PC-3 (cell line): Measurements from ENCODE around the gene MAML2. TPM values are rescaled to one million over a fixed set of nuclear protein-coding genes. Genes with fewer than 3 reads are reported as not detected.

Source experiments
- ATAC-seq: fragments of 200-7000 bp; cut with Tn5 transposase; 2 replicates; pipeline ENCODE4 v1.9.1; 2020; ENCODE audit warnings: mild to moderate bottlenecking, moderate library complexity
- BruUV-seq: library from RNA; stranded (reverse); fragments of 400-500 nt; replicated peaks from 2 replicates; lab custom pipeline; 2021; lab: Mats Ljungman, UMichigan
- CTCF ChIA-PET: fragments of 300-600 bp; sonication (Branson Sonifier 250); formaldehyde crosslinking; loops from one replicate; lab custom pipeline; 2022; ENCODE audit warnings: antibody characterized with exemption; lab: Charles Lee
- POLR2A ChIA-PET: fragments of 300-600 bp; sonication (Branson Sonifier 250); formaldehyde crosslinking; loops from one replicate; lab custom pipeline; 2022; ENCODE audit warnings: antibody characterized with exemption; ENCODE audit not compliant: unreplicated experiment; lab: Charles Lee
- DNase-seq: peaks from one replicate; pipeline ENCODE4 v3.0.0-alpha.2; 2015
- H2AFZ ChIP-seq: fragments of 300-600 bp; sonication (generic); 2 replicates; pipeline ENCODE4 v1.6.0; 2016; ENCODE audit warnings: antibody characterized with exemption, low read length
- H3F3A ChIP-seq: fragments of 300-600 bp; sonication (generic); one replicate; pipeline ENCODE4 v1.6.0; 2017; ENCODE audit warnings: antibody characterized with exemption, low read length, control low read depth, mild to moderate bottlenecking; ENCODE audit not compliant: unreplicated experiment
- H3K27ac ChIP-seq: fragments of 300-600 bp; sonication (generic); 2 replicates; pipeline ENCODE4 v1.5.1; 2016; ENCODE audit warnings: mild to moderate bottlenecking, low read length
- H3K27me3 ChIP-seq: fragments of 300-600 bp; sonication (generic); 2 replicates; pipeline ENCODE4 v1.6.1; 2016; ENCODE audit warnings: low read length, mixed read lengths
- H3K36me3 ChIP-seq: fragments of 300-600 bp; sonication (generic); 2 replicates; pipeline ENCODE4 v1.6.1; 2016; ENCODE audit warnings: low read depth, mixed run types, low read length, mixed read lengths
- H3K4me1 ChIP-seq: fragments of 300-600 bp; sonication (generic); 2 replicates; pipeline ENCODE4 v1.5.1; 2016; ENCODE audit warnings: low read length; ENCODE audit not compliant: insufficient read depth
- H3K4me2 ChIP-seq: fragments of 300-600 bp; sonication (generic); 2 replicates; pipeline ENCODE4 v1.6.0; 2016; ENCODE audit warnings: low read length
- H3K4me3 ChIP-seq: fragments of 300-600 bp; sonication (generic); 2 replicates; pipeline ENCODE4 v1.5.1; 2016; ENCODE audit warnings: mild to moderate bottlenecking, low read length, mixed read lengths
- H3K79me2 ChIP-seq: fragments of 300-600 bp; sonication (generic); 2 replicates; pipeline ENCODE4 v1.6.1; 2017; ENCODE audit warnings: low read length, mixed read lengths
- H3K9ac ChIP-seq: fragments of 300-600 bp; sonication (generic); 2 replicates; pipeline ENCODE4 v1.6.0; 2016; ENCODE audit warnings: mild to moderate bottlenecking, low read length
- H3K9me2 ChIP-seq: fragments of 300-600 bp; sonication (generic); replicated peaks from 2 replicates; pipeline ENCODE4 v1.6.1; 2016; ENCODE audit warnings: mixed run types, low read length, mixed read lengths
- H3K9me3 ChIP-seq: fragments of 300-600 bp; sonication (generic); 2 replicates; pipeline ENCODE4 v1.6.1; 2016; ENCODE audit warnings: low read length, mixed read lengths
- H4K20me1 ChIP-seq: fragments of 300-600 bp; sonication (generic); 2 replicates; pipeline ENCODE4 v1.6.1; 2016; ENCODE audit warnings: low read length, mixed read lengths
- CTCF ChIP-seq: fragments of 300-600 bp; sonication (generic); conservative IDR thresholded peaks from 2 replicates; pipeline ENCODE4 v1.5.1; 2017; ENCODE audit warnings: antibody characterized with exemption, low read depth, mild to moderate bottlenecking, low read length
- EZH2 ChIP-seq: fragments of 300-600 bp; sonication (generic); IDR thresholded peaks from one replicate; pipeline ENCODE4 v1.6.1; 2017; ENCODE audit warnings: antibody characterized with exemption, mild to moderate bottlenecking, low read length; ENCODE audit not compliant: unreplicated experiment
- EZH2phosphoT487 ChIP-seq: fragments of 300-600 bp; sonication (generic); IDR thresholded peaks from 2 replicates; pipeline ENCODE4 v1.6.1; 2018; ENCODE audit warnings: mild to moderate bottlenecking, antibody characterized with exemption, low read length, borderline replicate concordance
- intact Hi-C: fragments of 100-400 bp; cut with micrococcal nuclease; formaldehyde crosslinking; loops from 2 replicates; pipeline ENCODE4 v1.9.0; 2023
- total RNA-seq: library from RNA; depleted of rRNA; stranded (reverse); fragments of >200 nt; gene quantifications from 2 replicates; pipeline ENCODE4 v1.2.3, GENCODE V29; 2014

Gene MAML2
- total RNA-seq, 1 experiment from 2014 or later, result 10.9 TPM

- Histone ChIP-seq H3K9me3 (no peaks in the 10 kb centered on the region), H3K79me2 (no peaks in the 10 kb centered on the region), H3K4me1 (peaks cover 56% of the 10 kb centered on the region), H3K9ac (peak overlapping the region; percentile 67), H3K4me2 (peak overlapping the region; percentile 57), H3K4me3 (no peak overlapping the region), H4K20me1 (no peaks in the 10 kb centered on the region), H3K36me3 (no peaks in the 10 kb centered on the region), H3K27me3 (no peaks in the 10 kb centered on the region), H3K9me2 (no peaks in the 10 kb centered on the region), H3F3A (no peaks in the 10 kb centered on the region), H3K27ac (peak overlapping the region; percentile 84), H2AFZ (no peak overlapping the region)
- intact Hi-C loops, result loop anchor here (2.0 to 10.0 kb wide), 5 partner anchors 51 to 311 kb away; partner anchors contain the start of gene MAML2
- ATAC-seq (no peak), DNase-seq (no peak)
- TF ChIP-seq EZH2, result no peak
- TF ChIP-seq CTCF, result no peak
- no peak for TF ChIP-seq EZH2phosphoT487
- CTCF ChIA-PET, result no interaction called here
- no TSS peak for BruUV-seq
- POLR2A ChIA-PET, result no interaction called here
Measured at GRCh38 chr11:96147906-96148486, 195.0 kb downstream of the MAML2 start.

- Histone ChIP-seq H3K79me2 (no peaks in the 10 kb centered on the region), H3K4me1 (peaks cover 56% of the 10 kb centered on the region), H3F3A (no peaks in the 10 kb centered on the region), H3K4me3 (no peak overlapping the region), H3K4me2 (peak overlapping the region; percentile 57), H3K27me3 (no peaks in the 10 kb centered on the region), H4K20me1 (no peaks in the 10 kb centered on the region), H3K9me2 (no peaks in the 10 kb centered on the region), H3K27ac (peak overlapping the region; percentile 84), H2AFZ (no peak overlapping the region), H3K36me3 (no peaks in the 10 kb centered on the region), H3K9me3 (no peaks in the 10 kb centered on the region), H3K9ac (peak overlapping the region; percentile 67)
- ATAC-seq (peak; percentile 65), DNase-seq (peak; percentile 73)
- ChIA-PET POLR2A (interaction anchor here (0.6 kb wide), 1 partner anchor 196 kb away, joined by 3 read pairs; the partner anchor contains the start of gene MAML2), CTCF (no interaction called here)
- BruUV-seq, result no TSS peak
- TF ChIP-seq EZH2phosphoT487, result no peak
- no peak for TF ChIP-seq EZH2
- no peak for TF ChIP-seq CTCF
- intact Hi-C loops, result loop anchor here (2.0 to 10.0 kb wide), 5 partner anchors 50 to 310 kb away; partner anchors contain the start of gene MAML2
Measured at GRCh38 chr11:96147186-96147585, 195.8 kb downstream of the MAML2 start.

GRCh38 chr11:96146765-96147164 lies 196.2 kb downstream of the MAML2 start:
- H3K79me2 ChIP-seq, result no peaks in the 10 kb centered on the region
- peaks cover 56% of the 10 kb centered on the region for H3K4me1 ChIP-seq
- no peak for TF ChIP-seq CTCF
- H4K20me1 ChIP-seq, result no peaks in the 10 kb centered on the region
- DNase-seq, result peak; percentile 19
- no peaks in the 10 kb centered on the region for H3K9me2 ChIP-seq
- H3K4me3 ChIP-seq, result no peak overlapping the region
- no peak overlapping the region for H2AFZ ChIP-seq
- peak overlapping the region; percentile 33; the same call in 1 of the 2 replicates for H3K9ac ChIP-seq
- H3K27me3 ChIP-seq, result no peaks in the 10 kb centered on the region
- intact Hi-C loops, result loop anchor here (2.0 to 10.0 kb wide), 5 partner anchors 49 to 309 kb away; partner anchors contain the start of gene MAML2
- no TSS peak for BruUV-seq
- ChIA-PET CTCF (no interaction called here), POLR2A (interaction anchor here (0.6 kb wide), 1 partner anchor 196 kb away, joined by 3 read pairs; the partner anchor contains the start of gene MAML2)
- H3K27ac ChIP-seq, result peak overlapping the region; percentile 84
- H3F3A ChIP-seq, result no peaks in the 10 kb centered on the region
- peak overlapping the region; percentile 57 for H3K4me2 ChIP-seq
- H3K9me3 ChIP-seq, result no peaks in the 10 kb centered on the region
- no peaks in the 10 kb centered on the region for H3K36me3 ChIP-seq
- ATAC-seq, result peak; percentile 10; the same call in 1 of the 2 replicates
